Spleen (tissue), 11 donors: ENCODE measurements around the gene DSCAML1. TPM values are rescaled to one million over a fixed set of nuclear protein-coding genes. Genes with fewer than 3 reads are reported as not detected.

Experiments used
- DNase-seq: peaks from one replicate; pipeline ENCODE4 v3.0.0-alpha.2; 2020
- H3K27ac ChIP-seq, 8 donors: fragments of 200-600 bp; sonication (generic) in 7 of 8; 1 replicate in 4 of 8; 2 replicates in 4 of 8; pipeline versions ENCODE4 v1.5.0 to v1.8.0; 2016 to 2021; ENCODE audit warnings: inconsistent platforms in 4 of 8, mild to moderate bottlenecking in 4 of 8, moderate library complexity in 1 of 8
- H3K27me3 ChIP-seq, 7 donors: fragments of 200-600 bp; sonication (generic) in 6 of 7; replicated peaks in 1 of 7; 1 replicate in 4 of 7; 2 replicates in 3 of 7; pipeline versions ENCODE4 v1.5.0 to v1.8.0; 2016 to 2021; ENCODE audit warnings: inconsistent platforms in 3 of 7, mild to moderate bottlenecking in 1 of 7
- H3K36me3 ChIP-seq, 6 donors: fragments of 200-600 bp; sonication (generic) in 5 of 6; 1 replicate in 4 of 6; 2 replicates in 2 of 6; pipeline versions ENCODE4 v1.5.0 to v1.8.0; 2016 to 2021; ENCODE audit warnings: inconsistent platforms in 2 of 6
- H3K4me1 ChIP-seq, 6 donors: fragments of 200-600 bp; sonication (generic) in 5 of 6; 1 replicate in 3 of 6; 2 replicates in 3 of 6; pipeline versions ENCODE4 v1.5.0 to v1.8.0; 2016 to 2021; ENCODE audit warnings: inconsistent platforms in 3 of 6
- H3K4me3 ChIP-seq, 8 donors: fragments of 200-600 bp; sonication (generic) in 7 of 8; 1 replicate in 4 of 8; 2 replicates in 4 of 8; pipeline versions ENCODE4 v1.5.0 to v1.8.0; 2016 to 2021; ENCODE audit warnings: inconsistent platforms in 4 of 8, mild to moderate bottlenecking in 4 of 8, moderate library complexity in 2 of 8
- H3K9me3 ChIP-seq, 8 donors: fragments of 200-600 bp; sonication (generic) in 7 of 8; 1 replicate in 4 of 8; 2 replicates in 4 of 8; pipeline versions ENCODE4 v1.5.0 to v1.8.0; 2016 to 2021; ENCODE audit warnings: inconsistent platforms in 4 of 8
- POLR2A ChIP-seq, 3 donors: fragments of 450-650 bp; IDR thresholded peaks; one replicate each; pipeline ENCODE4 v1.5.1; 2017; ENCODE audit warnings: antibody characterized with exemption in 3 of 3, mild to moderate bottlenecking in 1 of 3
- POLR2AphosphoS5 ChIP-seq, 3 donors: sonication (generic); formaldehyde crosslinking; IDR thresholded peaks; one replicate each; pipeline ENCODE4 v1.5.1; 2017; ENCODE audit warnings: antibody characterized with exemption in 3 of 3
- WGBS, 5 donors: extraction: QIAGEN DNeasy Blood & Tissue Kit in 3 of 5; methylation state at CpG; one replicate each; pipeline versions ENCODE4 v1.1.5 to v1.1.7; 2013 to 2018; 5-methylcytosine and 5-hydroxymethylcytosine counted together
- intact Hi-C: fragments of 100-400 bp; cut with DNase I; formaldehyde crosslinking; loops from one replicate; pipeline ENCODE4 v1.15.0; 2023; ENCODE audit warnings: low total_unique reads
- polyA plus RNA-seq, 3 donors: library from polyadenylated mRNA; stranded (reverse); fragments of 200-250 nt; gene quantifications; one replicate each; pipeline ENCODE4 v1.2.1, GENCODE V29; 2013
- total RNA-seq, 7 donors: library from RNA; depleted of rRNA in 3 of 7; stranded (reverse); fragments of >200 nt in 3 of 7; fragmentation: NEBNext Ultra II Directional in 4 of 7; extraction: Animal tissue kit (Norgen Biotek cat#: 25700) in 4 of 7; gene quantifications; one replicate each; pipeline versions ENCODE4 v1.1.0 to v1.2.1, GENCODE V29; 2016 to 2021
- TF ChIP-seq, protein P1 (sequence below), 11 experiments: fragments of 200-600 bp in 7 of 11; fragments of 450-650 bp in 4 of 11; sonication (generic) in 4 of 11; IDR thresholded peaks in 8 of 11; conservative IDR thresholded peaks in 3 of 11; 1 replicate in 7 of 11; 2 replicates in 4 of 11; pipeline versions ENCODE4 v1.4.0 to v1.8.0; 2016 to 2021; ENCODE audit warnings: antibody characterized with exemption in 11 of 11, inconsistent platforms in 4 of 11, mild to moderate bottlenecking in 1 of 11
- donor health status: healthy with polysubstance abuse.
- donor health status: DM: no; HTN: no; CAD: no; lungs with moderate emphysema.
- donor health status: DM: no; HTN: no; CAD: no.
- donor health status: Bipolar disorder and iron deficiency.
- donor health status: healthy.
- donor health status: DM: no; HTN: no; CAD: no.
- donor health status: DM: yes; HTN: yes; CAD: no.

The DSCAML1 gene
- total and polyA plus RNA-seq, 10 donors, result 0.07 to 10.7 (median 2.3) TPM

DNA sequence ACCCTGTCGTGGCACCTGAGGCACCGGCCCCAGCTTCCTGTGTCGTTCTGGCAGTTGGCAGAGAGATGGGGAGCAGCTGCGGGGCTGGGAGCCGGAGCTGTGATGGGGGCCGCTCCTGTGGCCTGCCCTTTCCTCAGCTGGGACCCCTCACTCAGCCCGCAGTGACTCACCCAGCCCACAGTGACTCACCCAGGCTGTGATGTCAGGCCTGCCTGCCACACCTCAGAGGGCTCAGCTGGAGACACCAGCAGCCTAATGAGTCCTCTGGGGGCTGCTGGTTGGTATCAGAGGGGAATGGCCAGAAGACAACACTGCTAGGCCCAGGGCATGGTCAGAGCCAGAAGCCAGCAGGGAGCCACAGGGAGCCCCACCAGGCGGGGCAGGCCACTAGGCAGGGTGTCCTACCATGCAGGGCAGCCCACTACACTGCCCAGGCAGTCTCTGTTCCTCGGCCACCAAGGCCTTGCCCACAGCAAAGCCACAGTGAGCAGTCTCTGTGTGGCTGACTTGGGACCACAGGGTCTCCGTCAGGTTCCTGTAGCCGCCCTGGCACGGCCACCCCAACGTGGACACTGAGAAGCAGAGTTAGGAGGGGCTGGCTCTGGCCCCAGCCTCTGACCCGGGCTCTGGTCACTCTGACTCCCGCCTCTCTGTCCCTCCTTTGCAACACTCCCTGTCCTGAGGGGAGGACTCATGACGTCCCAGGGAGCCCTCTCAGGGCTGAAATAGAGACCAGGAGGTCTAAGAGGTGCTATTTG lies 31.8 kb upstream of the DSCAML1 start:
- WGBS, 5 donors, result 48 to 59% (median 54%) methylated on average over 7 to 16 of the region's 16 CpGs
- H3K27me3 ChIP-seq, result peaks cover 0 to 26% (median 0%) of the 10 kb centered on the region in 7 donors
- no peaks in the 10 kb centered on the region for H3K36me3 ChIP-seq
- peaks cover 35 to 80% (median 62%) of the 10 kb centered on the region in 6 donors for H3K4me1 ChIP-seq
- H3K9me3 ChIP-seq, result no peaks in the 10 kb centered on the region
- H3K27ac ChIP-seq, result peak overlapping the region in 4 of 8 donors; percentile 39 to 51 (median 49)
- TF ChIP-seq POLR2A (IDR thresholded peaks at IDR 0.05), result no peak
- peak in 2 of 3 donors; percentile 22 to 24 for TF ChIP-seq POLR2AphosphoS5 (IDR thresholded peaks at IDR 0.05)
- TF ChIP-seq, protein P1, sequence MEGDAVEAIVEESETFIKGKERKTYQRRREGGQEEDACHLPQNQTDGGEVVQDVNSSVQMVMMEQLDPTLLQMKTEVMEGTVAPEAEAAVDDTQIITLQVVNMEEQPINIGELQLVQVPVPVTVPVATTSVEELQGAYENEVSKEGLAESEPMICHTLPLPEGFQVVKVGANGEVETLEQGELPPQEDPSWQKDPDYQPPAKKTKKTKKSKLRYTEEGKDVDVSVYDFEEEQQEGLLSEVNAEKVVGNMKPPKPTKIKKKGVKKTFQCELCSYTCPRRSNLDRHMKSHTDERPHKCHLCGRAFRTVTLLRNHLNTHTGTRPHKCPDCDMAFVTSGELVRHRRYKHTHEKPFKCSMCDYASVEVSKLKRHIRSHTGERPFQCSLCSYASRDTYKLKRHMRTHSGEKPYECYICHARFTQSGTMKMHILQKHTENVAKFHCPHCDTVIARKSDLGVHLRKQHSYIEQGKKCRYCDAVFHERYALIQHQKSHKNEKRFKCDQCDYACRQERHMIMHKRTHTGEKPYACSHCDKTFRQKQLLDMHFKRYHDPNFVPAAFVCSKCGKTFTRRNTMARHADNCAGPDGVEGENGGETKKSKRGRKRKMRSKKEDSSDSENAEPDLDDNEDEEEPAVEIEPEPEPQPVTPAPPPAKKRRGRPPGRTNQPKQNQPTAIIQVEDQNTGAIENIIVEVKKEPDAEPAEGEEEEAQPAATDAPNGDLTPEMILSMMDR (IDR thresholded peaks at IDR 0.05 in 8 of 11, conservative IDR thresholded peaks at IDR 0.05 in 3 of 11), result no peak
- H3K4me3 ChIP-seq, result no peak overlapping the region
- intact Hi-C loops, result no loop called here
- DNase-seq, result peak; percentile 84

DNA sequence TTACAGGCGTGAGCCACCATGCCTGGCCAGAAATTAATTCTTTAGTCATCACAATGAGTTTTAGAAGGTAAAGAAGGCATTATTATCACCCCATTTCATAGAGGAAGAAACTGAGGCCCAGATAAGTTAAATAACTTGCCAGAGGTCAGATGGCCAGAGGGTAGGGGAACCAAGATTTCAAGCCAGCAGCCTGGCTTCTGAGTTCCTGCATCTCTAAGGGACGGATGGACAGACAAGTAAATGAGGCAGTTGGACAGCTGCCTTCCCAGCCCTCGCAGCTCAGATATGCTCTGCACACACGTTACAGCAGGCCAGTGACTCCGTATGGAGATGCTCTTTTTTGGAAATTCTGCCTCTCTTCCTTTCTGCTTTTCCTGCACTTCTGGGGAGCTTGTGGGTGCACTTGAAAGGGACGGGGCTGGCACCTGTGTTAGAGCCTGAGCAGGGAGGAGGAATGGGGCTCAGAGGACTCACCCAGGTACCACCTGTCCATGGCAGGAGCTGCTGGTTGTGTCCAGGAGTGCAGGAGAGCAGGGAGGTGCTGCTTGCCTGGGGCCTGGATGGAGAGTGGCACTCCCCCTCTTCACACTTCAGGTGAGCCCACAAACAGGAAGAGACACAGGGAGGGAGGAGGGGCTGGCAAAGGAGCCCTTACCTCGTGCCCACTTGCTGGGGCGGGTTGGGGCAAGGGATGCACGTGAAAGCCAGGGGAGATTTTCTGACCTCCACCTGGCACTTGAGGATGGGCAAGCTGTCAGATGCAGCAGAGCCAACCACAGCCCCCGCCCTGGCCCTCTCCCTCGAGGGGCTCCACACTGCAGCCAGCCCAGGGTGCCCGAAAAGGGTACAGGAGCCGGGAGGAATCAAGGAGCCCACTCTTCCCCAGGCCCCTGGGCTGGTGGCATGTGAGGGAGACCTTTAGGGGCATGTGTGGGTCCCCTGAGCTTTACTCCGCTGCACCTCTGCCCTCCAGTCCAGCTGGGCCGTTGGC lies 30.8 kb upstream of the DSCAML1 start:
- Histone ChIP-seq H3K4me3 (no peak overlapping the region), H3K4me1 (peaks cover 45 to 84% (median 69%) of the 10 kb centered on the region in 6 donors), H3K36me3 (no peaks in the 10 kb centered on the region), H3K27me3 (peaks cover 0 to 36% (median 0%) of the 10 kb centered on the region in 7 donors), H3K27ac (peak overlapping the region in 5 of 8 donors; percentile 14 to 51 (median 39)), H3K9me3 (no peaks in the 10 kb centered on the region)
- 61 to 73% (median 63%) methylated on average over 11 to 15 of the region's 15 CpGs for WGBS, 5 donors
- TF ChIP-seq POLR2AphosphoS5 (IDR thresholded peaks at IDR 0.05), result peak in 2 of 3 donors; percentile 3 to 9
- TF ChIP-seq POLR2A (IDR thresholded peaks at IDR 0.05), result no peak
- intact Hi-C loops, result no loop called here
- peak; percentile 72 for DNase-seq

DNA sequence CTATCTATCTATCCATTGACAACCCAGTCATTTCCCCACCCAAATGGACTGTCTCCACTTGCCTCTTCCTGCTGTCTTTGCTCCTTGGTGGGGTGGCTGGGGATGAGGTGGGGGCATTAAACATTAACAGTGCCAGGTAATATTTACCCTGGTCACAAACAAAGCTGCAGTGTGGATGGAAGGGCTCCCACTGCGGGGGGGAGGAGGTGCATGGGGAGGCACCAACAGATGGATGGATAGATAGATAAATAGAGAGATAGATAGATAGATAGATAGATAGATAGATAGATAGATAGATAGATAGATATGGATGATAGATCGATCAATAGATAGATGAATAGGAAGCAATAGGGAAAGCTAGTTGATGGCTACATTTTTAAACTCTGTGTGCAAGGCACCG lies 29.8 kb upstream of the DSCAML1 start:
- H3K4me1 ChIP-seq, result peaks cover 49 to 84% (median 74%) of the 10 kb centered on the region in 6 donors
- H3K36me3 ChIP-seq, result no peaks in the 10 kb centered on the region
- DNase-seq, result no peak
- H3K27me3 ChIP-seq, result peaks cover 0 to 44% (median 0%) of the 10 kb centered on the region in 7 donors
- H3K4me3 ChIP-seq, result no peak overlapping the region
- H3K27ac ChIP-seq, result no peak overlapping the region
- H3K9me3 ChIP-seq, result no peaks in the 10 kb centered on the region
- 88 to 94% (median 90%) methylated on average over 3 of the region's 3 CpGs for WGBS, 5 donors
- intact Hi-C loops, result no loop called here
- no peak for TF ChIP-seq POLR2A (IDR thresholded peaks at IDR 0.05)

DNA sequence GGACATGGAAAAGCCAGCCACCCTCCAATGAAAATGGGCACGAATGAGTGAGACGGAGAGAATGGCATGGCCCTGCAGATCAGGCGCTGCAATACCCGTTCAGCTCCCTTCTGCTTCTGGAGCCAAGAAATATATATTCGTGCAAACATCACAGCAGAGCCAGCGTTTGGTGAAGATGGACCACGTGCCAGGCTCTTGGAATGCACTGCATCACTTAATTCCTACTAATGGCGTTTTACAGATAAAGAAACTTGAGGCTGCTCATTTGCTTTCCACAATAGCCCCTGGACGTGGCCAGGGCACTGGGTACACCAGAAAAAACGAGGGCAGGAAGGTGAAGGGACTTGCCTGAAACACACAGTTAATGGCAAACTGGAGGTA lies 29.2 kb upstream of the DSCAML1 start:
- no peaks in the 10 kb centered on the region for H3K9me3 ChIP-seq
- peak; percentile 43 for DNase-seq
- peaks cover 0 to 49% (median 0%) of the 10 kb centered on the region in 7 donors for H3K27me3 ChIP-seq
- no peak overlapping the region for H3K4me3 ChIP-seq
- TF ChIP-seq POLR2AphosphoS5 (IDR thresholded peaks at IDR 0.05) (no peak), POLR2A (IDR thresholded peaks at IDR 0.05) (no peak)
- TF ChIP-seq, protein P1 (IDR thresholded peaks at IDR 0.05 in 8 of 11, conservative IDR thresholded peaks at IDR 0.05 in 3 of 11), result no peak
- peaks cover 48 to 81% (median 73%) of the 10 kb centered on the region in 6 donors for H3K4me1 ChIP-seq
- no peak overlapping the region for H3K27ac ChIP-seq
- H3K36me3 ChIP-seq, result no peaks in the 10 kb centered on the region
- intact Hi-C loops, result no loop called here
- 67 to 85% (median 75%) methylated on average over 9 to 10 of the region's 10 CpGs for WGBS, 5 donors
